ENCODE measurements around the gene WWOX.

WWOX gene

GRCh38 chr16:78926723-78927210 is 827.3 kb downstream of the WWOX start:
- ATAC-seq: no peak
- no peak for TF ChIP-seq CSRNP3 (CRISPR knock-in tag; IDR thresholded peaks at IDR 0.05)
- no peak for TF ChIP-seq ZFP3 (CRISPR knock-in tag; IDR thresholded peaks at IDR 0.05)
- TF ChIP-seq POU6F1 (CRISPR knock-in tag; IDR thresholded peaks at IDR 0.05; ENCODE audit: borderline replicate concordance, low read depth): no peak
- no peak for TF ChIP-seq TOX (CRISPR knock-in tag; IDR thresholded peaks at IDR 0.05; ENCODE audit: borderline replicate concordance)
- TF ChIP-seq ZC3H10 (CRISPR knock-in tag; IDR thresholded peaks at IDR 0.05): no peak
- no peak for TF ChIP-seq SNAI2 (CRISPR knock-in tag; IDR thresholded peaks at IDR 0.05)
- no peak for TF ChIP-seq CREB5 (CRISPR knock-in tag; IDR thresholded peaks at IDR 0.05; ENCODE audit: low read depth)
- TF ChIP-seq ZNF8 (CRISPR knock-in tag; IDR thresholded peaks at IDR 0.05): no peak
- no peak for TF ChIP-seq TCF4 (CRISPR knock-in tag; IDR thresholded peaks at IDR 0.05; ENCODE audit: borderline replicate concordance)
- no peak for TF ChIP-seq CSDC2 (CRISPR knock-in tag; IDR thresholded peaks at IDR 0.05)
- no peak for TF ChIP-seq BACH2 (CRISPR knock-in tag; IDR thresholded peaks at IDR 0.05; ENCODE audit: borderline replicate concordance)
- no peak for TF ChIP-seq ESRRG (CRISPR knock-in tag; IDR thresholded peaks at IDR 0.05)
- no peak for TF ChIP-seq TSHZ2 (CRISPR knock-in tag; IDR thresholded peaks at IDR 0.05)
- no peak for TF ChIP-seq ZNF565 (CRISPR knock-in tag; conservative IDR thresholded peaks at IDR 0.05; ENCODE audit: low read depth)
- TF ChIP-seq ZFP30 (CRISPR knock-in tag; IDR thresholded peaks at IDR 0.05): no peak

- TF ChIP-seq CSRNP3 (CRISPR knock-in tag; IDR thresholded peaks at IDR 0.05) (no peak), GLIS3 (CRISPR knock-in tag; IDR thresholded peaks at IDR 0.05) (no peak), ZNF70 (CRISPR knock-in tag; IDR thresholded peaks at IDR 0.05) (no peak), PPARA (CRISPR knock-in tag; IDR thresholded peaks at IDR 0.05; ENCODE audit: borderline replicate concordance) (no peak), ZFP30 (CRISPR knock-in tag; IDR thresholded peaks at IDR 0.05) (no peak), SNAI2 (CRISPR knock-in tag; IDR thresholded peaks at IDR 0.05) (no peak), TOX (CRISPR knock-in tag; IDR thresholded peaks at IDR 0.05; ENCODE audit: borderline replicate concordance) (no peak)
- no peak for ATAC-seq
These were observed 828.3 kb downstream of the WWOX start for GRCh38 chr16:78927766-78928165.

- no peak for TF ChIP-seq GLIS3 (CRISPR knock-in tag; IDR thresholded peaks at IDR 0.05)
- no peak for TF ChIP-seq TCF4 (CRISPR knock-in tag; IDR thresholded peaks at IDR 0.05; ENCODE audit: borderline replicate concordance)
- no peak for TF ChIP-seq CSDC2 (CRISPR knock-in tag; IDR thresholded peaks at IDR 0.05)
- TF ChIP-seq ZNF8 (CRISPR knock-in tag; IDR thresholded peaks at IDR 0.05): no peak
- TF ChIP-seq ZC3H10 (CRISPR knock-in tag; IDR thresholded peaks at IDR 0.05): no peak
- no peak for TF ChIP-seq BACH2 (CRISPR knock-in tag; IDR thresholded peaks at IDR 0.05; ENCODE audit: borderline replicate concordance)
- TF ChIP-seq PPARA (CRISPR knock-in tag; IDR thresholded peaks at IDR 0.05; ENCODE audit: borderline replicate concordance): no peak
- TF ChIP-seq ZFP3 (CRISPR knock-in tag; IDR thresholded peaks at IDR 0.05): no peak
- TF ChIP-seq CSRNP3 (CRISPR knock-in tag; IDR thresholded peaks at IDR 0.05): no peak
- TF ChIP-seq ZFP30 (CRISPR knock-in tag; IDR thresholded peaks at IDR 0.05): no peak
- no peak for TF ChIP-seq PATZ1 (CRISPR knock-in tag; IDR thresholded peaks at IDR 0.05; ENCODE audit: borderline replicate concordance)
- no peak for TF ChIP-seq TOX (CRISPR knock-in tag; IDR thresholded peaks at IDR 0.05; ENCODE audit: borderline replicate concordance)
- no peak for TF ChIP-seq CREB5 (CRISPR knock-in tag; IDR thresholded peaks at IDR 0.05; ENCODE audit: low read depth)
- no peak for TF ChIP-seq SNAI2 (CRISPR knock-in tag; IDR thresholded peaks at IDR 0.05)
- no peak for TF ChIP-seq ZNF565 (CRISPR knock-in tag; conservative IDR thresholded peaks at IDR 0.05; ENCODE audit: low read depth)
- TF ChIP-seq ESRRG (CRISPR knock-in tag; IDR thresholded peaks at IDR 0.05): no peak
- no peak for TF ChIP-seq ARNTL (CRISPR knock-in tag; IDR thresholded peaks at IDR 0.05; ENCODE audit: borderline replicate concordance, low read depth)
These were observed 830.4 kb downstream of the WWOX start for GRCh38 chr16:78929841-78930240.

More at GRCh38 chr16:78929841-78930240, 830.4 kb downstream of the WWOX start:
- ATAC-seq: no peak

Measured in SK-N-SH treated with all-trans-retinoic acid at 6 μM for 48 hours (cell line).